Ovary (tissue), 3 donors: ENCODE measurements around the gene RBFOX2.

ENCODE experiments used
- CTCF ChIP-seq, 3 donors: fragments of 450-650 bp in 2 of 3; fragments of 200-600 bp in 1 of 3; IDR thresholded peaks; one replicate each; pipeline versions ENCODE4 v1.5.1 to v1.8.0; 2016 to 2022; ENCODE audit warnings: antibody characterized with exemption in 3 of 3, mild to moderate bottlenecking in 1 of 3
- EP300 ChIP-seq: sonication (generic); formaldehyde crosslinking; IDR thresholded peaks from one replicate; pipeline ENCODE4 v1.6.1; 2017; ENCODE audit warnings: antibody characterized with exemption
- POLR2A ChIP-seq: fragments of 450-650 bp; IDR thresholded peaks from one replicate; pipeline ENCODE4 v1.6.1; 2017; ENCODE audit warnings: antibody characterized with exemption, mild to moderate bottlenecking, moderate library complexity
- donor health status: DM: no; HTN: no; CAD: no.

DNA sequence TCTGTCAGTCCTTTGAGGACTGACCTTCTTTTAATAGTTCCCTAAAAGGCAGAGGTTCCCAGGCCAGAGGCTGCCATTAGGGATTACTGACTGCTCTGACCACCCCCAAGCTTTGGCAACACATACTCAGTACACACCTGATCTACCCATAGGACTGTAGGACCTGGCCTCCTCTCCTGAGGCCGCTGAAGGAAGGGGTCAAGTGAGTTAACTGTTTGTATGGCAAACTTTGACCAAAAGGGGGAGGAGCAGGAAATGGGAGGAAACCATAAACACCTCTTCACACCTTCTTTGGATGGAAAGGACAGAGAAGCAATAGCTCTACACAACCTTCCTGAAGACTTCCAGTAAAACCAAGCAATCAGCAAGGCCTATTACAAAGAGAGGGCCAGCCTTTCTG is 207.0 kb downstream of the RBFOX2 start:
- TF ChIP-seq CTCF (IDR thresholded peaks at IDR 0.05) (no peak), EP300 (no peak), POLR2A (no peak)
